Astrocyte (in vitro differentiated cells and primary cell): ENCODE data around the gene MICAL3.

Experiments
- EZH2 ChIP-seq: IDR thresholded peaks from 2 replicates; pipeline ENCODE4 v1.6.1; 2012; ENCODE audit warnings: mild to moderate bottlenecking, low read length, inconsistent platforms; ENCODE audit not compliant: insufficient read depth
- TF ChIP-seq, protein P1 (sequence below): IDR thresholded peaks from 2 replicates; pipeline ENCODE4 v1.5.1; 2011; ENCODE audit warnings: low read depth, mild to moderate bottlenecking, inconsistent platforms, low read length, moderate library complexity; ENCODE audit not compliant: insufficient read depth

DNA sequence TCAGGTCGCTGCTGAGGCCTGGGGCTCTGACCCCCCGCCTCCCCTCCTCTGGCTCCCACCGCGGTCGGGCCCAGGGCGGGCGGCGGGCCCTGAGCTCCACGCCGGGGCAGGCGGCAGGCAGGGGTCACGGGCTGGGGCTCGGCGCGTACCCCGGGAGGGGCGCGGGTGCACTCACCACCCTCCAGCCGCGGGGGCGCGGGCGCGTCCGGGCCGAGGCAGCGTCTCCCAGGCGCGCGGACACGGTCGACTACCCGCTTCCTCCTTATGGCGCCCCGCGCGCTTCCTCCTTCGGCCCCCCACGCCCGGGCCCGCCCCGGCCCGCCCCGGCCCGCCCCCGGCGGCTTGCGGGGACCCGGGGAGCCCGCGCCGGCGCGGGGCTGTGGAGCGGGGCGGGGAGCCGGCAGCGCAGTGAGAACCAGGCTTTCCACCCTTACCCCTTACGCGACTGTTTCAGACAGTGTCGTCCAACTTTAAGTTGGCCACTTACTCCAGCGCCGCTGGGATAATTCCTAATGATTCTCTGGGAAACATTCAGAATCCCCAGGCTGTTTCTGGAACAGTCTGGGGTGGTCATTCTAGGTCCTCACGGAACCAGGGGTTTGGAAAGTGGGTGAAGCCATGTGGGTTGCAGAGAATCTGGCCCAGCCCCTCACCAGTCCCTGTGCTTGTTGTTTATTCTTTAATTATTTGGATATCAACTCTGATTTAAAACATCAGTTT, 250.0 kb downstream of the MICAL3 start, which contains the start of gene BID:
- TF ChIP-seq, protein P1, sequence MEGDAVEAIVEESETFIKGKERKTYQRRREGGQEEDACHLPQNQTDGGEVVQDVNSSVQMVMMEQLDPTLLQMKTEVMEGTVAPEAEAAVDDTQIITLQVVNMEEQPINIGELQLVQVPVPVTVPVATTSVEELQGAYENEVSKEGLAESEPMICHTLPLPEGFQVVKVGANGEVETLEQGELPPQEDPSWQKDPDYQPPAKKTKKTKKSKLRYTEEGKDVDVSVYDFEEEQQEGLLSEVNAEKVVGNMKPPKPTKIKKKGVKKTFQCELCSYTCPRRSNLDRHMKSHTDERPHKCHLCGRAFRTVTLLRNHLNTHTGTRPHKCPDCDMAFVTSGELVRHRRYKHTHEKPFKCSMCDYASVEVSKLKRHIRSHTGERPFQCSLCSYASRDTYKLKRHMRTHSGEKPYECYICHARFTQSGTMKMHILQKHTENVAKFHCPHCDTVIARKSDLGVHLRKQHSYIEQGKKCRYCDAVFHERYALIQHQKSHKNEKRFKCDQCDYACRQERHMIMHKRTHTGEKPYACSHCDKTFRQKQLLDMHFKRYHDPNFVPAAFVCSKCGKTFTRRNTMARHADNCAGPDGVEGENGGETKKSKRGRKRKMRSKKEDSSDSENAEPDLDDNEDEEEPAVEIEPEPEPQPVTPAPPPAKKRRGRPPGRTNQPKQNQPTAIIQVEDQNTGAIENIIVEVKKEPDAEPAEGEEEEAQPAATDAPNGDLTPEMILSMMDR: no peak
- no peak for TF ChIP-seq EZH2
